HUDEP-2 (cell line): ENCODE results near the gene TMIGD2.
"Not testable (repeated sequence)": the region's sequence is repeated elsewhere in the genome, so short reads cannot be mapped to it uniquely, and the experiment has no call there.

Experiments
- DNase-seq, 76 experiments: peaks; one replicate each; lab custom pipeline; 2025; ENCODE audit not compliant: unreplicated experiment in 76 of 76; lab: John Stamatoyannopoulos, UW

Gene TMIGD2

DNA sequence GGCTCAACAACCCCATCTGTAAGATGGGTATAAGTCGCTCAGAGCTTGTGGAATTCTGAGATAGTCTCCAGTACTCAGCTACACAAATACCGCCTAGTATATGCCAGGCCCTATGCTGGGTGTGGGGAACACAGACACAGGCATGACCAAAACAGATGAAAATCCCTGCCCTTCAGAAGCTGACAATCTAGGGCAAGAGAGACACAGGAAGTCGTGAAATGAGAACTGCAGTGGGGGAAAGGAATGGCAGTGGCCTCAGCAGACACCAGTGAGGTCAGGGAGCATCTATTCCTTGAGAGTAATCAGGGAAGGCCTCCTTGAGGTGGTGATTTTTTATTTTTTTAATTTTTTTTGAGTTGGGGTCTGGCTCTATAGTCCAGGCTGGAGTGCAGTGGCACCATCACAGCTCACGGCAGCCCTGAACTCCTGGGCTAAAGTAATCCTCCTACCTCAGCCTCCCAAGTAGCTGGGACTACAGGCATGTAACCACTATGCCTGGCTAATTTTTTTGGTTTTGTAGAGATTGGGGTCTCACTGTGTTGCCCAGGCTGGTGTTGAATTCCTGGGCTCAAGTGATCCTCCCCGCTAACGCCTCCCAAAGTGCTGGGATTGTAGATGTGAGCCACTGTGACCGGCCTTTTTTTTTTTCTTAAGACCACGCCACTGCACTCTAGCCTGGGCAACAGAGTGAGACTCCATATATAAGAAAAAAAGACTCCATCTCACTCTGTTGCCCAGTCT, 3.2 kb downstream of the TMIGD2 start:
- DNase-seq = no peak

DNA sequence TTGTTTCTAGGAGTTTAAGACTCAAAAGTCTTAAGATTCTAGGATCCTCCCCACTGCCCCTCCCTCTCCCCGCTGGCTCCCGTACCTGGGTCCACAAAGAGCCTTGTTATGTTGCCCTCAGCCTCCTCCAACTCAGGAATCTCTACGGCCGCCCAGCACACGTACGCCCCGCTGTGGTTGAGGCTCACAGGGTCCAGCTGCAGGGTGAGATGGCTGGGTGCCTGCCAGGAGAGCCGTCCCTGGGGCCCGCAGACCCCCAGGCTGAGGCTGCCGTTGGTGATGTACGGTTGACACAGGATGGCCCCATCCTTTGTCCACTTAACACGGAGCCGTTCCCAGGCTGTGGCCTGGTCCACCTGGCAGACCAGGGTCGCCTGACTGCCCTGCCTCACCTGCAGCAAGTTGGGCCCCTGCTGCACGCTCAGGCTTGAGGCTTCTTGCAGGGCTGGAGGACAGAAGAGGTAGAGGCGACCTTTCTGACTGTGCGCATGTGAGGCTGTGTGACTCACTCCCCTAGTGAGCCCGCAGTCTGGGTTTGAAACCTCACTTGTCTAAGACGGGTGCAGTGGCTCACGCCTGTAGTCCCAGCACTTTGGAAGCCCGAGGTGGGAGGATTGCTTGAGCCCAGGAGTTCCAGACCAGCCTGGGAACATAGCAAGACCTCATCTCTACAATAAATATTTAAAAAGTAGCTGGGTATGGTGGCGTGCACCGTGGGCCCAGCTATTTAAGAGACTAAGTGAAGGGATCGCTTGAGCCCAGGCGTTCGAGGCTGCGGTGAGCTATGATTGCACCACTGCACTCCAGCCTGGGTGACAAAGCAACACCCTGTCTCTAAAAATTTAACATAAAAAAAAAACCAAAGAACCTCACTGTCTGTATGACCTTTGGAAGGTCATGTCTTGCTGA, 4.0 kb downstream of the TMIGD2 start:
- no peak for DNase-seq

DNA sequence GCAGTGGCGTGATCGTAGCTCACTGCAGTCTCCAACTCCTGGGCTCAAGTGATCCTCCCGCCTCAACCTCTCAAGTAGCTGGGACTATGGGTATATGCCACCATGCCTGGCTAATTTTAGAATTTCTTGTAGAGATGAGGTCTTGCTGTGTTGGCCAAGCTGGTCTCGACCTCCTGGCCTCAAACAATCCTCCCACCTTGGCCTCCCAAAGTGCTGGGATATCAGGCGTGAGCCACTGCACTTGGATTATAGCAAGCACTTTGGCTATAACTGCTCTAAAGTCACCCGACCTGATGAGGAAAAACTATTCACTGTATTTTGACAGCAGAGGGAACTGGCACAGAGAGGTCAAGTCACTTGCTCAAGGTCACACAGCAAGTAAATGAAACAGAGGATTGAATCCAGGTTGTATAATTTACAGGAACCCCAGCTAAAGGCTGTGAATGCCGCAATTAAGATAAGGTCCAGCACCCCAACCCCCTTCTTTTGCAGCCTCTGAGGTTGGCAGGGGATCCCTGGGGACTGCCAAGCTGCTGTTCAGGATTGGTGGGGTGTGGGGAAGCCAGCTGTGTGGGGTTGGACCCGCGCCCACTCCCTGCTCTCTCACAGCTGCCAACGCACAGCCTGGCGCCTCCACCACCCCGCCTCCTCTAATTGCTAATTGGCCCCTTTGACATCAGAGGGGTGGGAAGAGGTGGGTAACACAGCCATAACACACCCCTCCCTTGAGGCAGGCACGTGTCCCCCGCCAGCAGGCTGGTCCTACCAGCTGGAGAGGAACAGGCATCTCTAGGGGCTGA, 6.0 kb downstream of the TMIGD2 start:
- DNase-seq = peak in 5 of 76 experiments; percentile 14 to 34 (median 23)

DNA sequence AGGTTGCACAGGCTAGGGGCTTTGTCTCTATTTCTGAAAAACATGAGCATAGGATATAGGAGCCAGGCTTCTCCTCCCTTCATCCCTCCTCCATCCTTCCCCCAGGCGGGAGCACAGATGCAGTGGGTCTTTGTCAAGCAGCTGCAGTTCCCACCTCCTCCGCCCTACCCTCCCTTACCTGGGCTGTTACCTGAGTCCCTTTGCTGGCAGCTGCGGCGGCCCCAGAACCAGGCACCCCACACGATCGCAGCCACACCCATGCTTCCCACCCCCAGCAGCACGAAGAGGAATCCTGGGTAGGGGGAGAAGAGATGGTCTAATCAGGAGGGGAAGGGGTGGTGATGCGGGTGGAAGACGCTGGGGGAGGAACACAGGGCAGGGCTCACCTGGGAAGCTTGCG, 7.8 kb downstream of the TMIGD2 start:
- no peak for DNase-seq

DNA sequence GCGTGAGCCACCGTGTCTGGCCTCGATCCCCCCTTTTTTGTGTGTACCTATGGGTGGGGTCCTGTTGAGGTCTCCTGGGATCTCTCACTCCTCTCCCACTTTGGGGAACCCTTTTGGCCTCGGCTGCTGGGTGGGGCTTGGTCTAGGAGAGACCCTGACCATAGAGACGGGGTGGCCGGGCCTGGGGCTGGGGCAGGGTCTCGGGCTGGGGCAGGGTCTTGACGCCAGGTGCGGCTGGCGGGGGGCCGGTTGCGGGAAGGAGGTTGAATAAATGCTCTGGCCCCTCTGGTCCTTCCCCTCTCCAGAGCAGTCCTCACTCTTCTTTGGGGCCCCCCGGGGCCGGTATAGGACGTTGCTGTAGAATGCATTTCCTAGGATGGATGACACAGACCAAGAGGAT, 9.7 kb downstream of the TMIGD2 start:
- DNase-seq = no peak

DNA sequence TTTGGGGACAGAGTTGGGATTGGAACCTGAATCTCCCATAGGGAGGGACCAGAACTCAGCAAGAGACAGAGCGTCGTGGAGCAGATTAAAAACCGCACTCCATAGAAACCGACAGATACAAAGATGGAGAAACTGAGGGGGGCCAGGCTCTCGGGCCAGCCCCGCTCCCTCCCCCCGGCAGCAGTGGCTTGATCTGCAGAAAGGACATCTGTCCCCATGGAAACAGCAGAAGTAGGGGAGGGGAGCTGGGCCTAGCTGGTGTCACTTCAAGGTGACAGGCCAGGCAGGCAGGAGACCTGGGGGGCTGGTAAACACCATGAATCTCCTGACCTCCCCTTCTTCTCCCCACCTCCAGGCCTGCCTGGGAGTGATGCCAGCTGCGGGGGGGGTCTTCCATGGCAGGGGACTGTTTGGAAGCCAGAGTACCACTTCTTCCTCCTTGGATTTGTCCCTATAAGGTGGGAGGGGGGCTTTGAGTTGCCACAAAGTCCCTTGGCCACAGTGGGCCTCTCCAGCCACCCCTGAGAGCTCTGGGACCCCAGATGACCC, 10.9 kb downstream of the TMIGD2 start:
- DNase-seq = no peak

DNA sequence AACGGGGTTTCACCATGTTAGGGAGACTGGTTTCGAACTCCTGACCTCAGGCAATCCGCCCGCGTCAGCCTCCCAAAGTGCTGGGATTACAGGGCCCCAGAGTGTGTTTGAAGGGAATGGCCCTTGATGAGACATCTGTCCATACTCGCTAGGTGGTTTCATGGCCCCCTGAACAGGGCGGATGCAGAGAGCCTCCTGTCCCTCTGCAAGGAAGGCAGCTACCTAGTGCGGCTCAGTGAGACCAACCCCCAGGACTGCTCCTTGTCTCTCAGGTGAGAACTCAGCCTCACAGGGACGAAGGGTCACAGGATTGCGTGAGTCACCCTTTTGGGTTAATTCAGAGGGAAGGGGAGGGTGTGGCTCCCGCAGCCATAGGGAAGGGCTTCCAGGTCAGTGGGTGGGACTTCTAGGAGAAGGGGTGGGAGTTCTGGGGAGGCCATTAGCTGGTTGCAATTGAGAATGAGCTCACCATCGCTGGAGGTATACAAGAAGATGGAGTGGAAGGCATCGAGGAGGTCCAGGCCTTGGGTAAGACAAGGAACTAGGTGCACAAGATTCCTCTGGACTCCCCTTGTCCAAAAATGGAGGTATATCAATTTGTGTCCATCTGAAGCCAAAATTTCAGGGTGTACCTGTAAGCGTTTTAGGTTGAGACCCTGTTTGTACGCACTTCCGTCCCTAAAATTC, 14.0 kb downstream of the TMIGD2 start:
- peak in 1 of 76 experiments; percentile 13 for DNase-seq

DNA sequence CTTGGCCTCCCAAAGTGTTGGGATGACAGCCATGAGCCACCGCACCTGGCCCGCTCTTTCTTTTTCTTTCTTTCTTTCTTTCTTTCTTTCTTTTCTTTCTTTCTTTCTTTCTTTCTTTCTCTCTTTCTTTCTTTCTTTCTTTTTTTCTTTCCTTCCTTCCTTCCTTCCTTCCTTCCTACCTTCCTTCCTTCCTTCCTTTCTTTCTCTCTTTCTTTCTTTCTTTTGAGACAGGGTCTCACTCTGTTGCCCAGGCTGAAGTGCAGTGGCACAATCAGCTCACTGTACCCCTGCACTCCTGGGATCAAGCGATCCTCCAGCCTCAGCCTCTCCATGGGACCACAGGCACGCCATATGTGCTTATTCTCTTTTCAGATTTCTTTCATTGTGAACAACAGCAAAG, 16.0 kb downstream of the TMIGD2 start:
- DNase-seq = not testable (repeated sequence)

DNA sequence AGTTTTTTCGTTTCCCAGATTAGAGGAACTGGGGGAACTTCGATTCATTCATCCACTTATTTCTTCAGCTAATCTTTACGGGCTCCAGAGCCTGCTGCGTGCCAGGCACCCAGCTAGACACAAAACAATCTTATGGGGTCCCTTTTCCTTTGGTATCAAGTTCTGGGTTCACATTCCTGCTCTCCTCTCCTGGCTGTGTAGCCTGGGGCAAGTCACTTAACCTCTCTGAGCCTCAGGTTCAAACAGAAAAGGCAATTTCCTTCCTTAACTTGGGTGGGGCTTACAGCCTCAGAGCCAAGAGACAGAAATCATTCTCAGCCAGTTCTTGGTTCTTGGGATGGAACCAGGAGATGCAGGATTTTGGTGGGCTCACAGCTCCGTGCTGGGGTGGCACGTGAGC, 17.2 kb downstream of the TMIGD2 start:
- DNase-seq = no peak

DNA sequence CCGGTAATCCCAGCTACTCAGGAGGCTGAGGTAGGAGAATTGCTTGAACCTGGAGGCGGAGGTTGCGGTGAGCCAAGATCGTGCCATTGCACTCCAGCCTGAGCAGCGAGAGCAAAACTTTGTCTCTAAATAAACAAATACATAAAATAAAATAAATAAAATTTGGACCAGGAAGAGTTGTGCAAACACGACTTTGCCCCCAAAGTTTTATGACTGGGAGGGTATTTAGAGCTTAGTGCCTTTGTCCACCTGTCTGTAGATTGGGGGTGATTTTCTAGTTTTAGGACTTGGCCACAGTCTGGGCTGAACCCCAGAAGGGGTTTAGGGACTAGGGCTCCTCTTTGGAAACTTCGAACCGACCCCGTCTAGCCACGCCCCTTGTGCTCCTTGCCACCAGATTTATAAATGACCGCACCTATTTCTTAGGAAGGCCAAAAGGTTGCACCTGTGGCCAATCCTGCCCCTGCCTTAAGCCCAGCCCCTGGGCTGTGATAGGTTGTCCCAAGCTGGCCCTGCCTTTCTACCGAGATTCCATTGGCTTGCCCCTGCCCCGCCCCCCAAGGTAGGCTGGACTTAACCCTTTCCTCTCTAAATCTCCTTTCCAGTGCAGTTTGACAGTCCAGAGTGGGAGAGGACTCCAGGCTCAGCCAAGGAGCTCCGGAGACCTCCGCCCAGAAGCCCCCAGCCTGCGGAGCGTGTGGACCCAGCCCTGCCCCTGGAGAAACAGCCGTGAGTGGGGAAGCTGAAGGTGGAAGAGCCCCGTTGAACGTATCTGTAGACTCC, 17.8 kb downstream of the TMIGD2 start:
- DNase-seq = peak in 11 of 76 experiments; percentile 4 to 31 (median 18)

DNA sequence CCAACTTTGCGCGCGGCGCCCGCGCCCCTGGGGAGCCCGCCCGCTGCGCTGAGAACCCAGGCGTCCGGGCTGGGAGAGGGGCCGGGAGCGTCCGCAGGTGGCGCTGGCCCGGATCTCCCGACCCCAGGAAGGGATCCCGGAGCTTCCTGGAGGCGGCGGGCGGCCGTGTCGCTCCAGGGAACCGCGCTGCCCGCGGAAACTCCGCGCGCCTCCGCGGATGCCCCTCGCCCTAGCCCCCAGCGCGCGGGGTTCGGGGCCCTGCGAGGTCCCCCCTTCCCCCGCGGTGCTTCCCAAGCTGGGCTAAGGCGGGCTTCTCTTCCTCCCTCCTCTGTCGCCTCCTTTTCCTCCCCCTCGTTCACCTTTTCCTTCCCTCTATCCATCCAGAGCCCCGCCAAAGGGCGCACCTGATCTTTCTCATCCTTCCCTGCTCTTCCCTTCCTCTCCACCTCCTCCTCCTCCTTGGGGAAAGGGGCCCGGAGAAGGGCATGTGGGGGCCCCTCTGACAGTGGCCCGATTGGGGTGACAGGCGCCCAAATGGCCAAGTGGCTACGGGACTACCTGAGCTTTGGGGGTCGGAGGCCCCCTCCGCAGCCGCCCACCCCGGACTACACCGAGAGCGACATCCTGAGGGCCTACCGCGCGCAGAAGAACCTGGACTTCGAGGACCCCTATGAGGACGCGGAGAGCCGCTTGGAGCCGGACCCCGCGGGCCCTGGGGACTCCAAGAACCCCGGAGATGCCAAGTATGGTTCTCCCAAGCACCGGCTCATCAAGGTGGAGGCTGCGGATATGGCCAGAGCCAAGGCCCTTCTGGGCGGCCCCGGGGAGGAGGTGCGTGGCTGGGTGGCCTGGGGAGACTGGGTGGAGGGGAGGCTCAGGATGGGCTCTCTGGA, 22.4 kb downstream of the TMIGD2 start:
- DNase-seq = no peak

DNA sequence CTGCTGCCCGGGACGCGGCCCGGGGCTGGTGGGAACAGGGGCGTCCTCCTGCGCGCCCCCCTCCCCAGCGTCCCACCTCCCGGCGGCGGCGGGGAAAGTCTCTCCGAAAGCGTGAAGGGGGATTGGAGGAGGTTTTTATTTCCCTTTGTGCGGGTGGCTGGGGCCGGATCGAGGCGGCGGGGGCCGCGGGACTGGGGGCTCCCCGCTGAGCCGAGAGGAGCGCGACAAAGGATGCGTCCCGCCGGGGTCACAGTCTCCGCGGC, 23.0 kb downstream of the TMIGD2 start:
- DNase-seq = no peak

DNA sequence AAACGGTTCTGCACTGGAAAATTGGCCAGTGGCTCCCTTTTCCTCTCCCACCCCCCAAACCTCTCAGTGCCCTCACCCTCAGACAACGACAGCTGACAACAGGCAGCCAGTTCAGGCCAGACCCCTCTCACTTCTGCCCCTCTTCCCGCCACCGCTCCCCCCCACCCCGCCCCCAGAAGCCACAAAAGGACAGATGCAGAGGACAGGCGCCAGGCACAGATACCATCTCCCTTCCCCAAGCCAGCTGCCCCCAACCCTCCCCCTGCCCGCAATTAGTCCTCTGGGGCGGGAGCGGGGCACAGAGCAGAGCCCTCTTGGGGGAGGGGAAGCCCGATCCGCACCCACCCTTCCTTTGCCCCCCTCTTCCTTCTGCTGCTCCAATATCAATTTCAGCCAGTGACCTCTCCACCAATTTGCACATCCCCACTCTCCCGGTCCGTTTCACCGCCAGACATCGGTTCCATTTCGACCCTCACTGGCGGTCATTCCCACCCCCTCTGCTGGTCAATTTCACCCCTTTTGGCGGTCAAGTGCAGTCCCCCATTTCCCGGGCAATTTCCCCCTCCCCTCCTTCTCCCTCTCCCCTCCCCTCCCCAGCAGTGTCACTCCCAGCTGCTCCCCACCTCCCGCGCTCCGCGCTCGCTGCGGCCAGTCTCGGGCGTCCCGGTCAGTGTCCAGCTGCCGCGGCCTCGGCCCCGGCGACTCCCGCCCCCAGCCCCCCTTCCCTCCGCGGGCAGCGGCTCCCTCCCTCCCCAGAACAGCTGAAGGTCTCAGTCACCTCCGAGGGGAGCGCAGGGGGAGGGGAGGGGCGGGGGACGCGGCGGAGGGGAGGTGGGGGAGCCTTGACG, 23.5 kb downstream of the TMIGD2 start, which contains the start of gene SHD:
Gene SHD, plus strand, starts transcription at position 848 of the 848 bp plus-strand sequence. CDS start 798 bp downstream, outside the sequence.
- no peak for DNase-seq

DNA sequence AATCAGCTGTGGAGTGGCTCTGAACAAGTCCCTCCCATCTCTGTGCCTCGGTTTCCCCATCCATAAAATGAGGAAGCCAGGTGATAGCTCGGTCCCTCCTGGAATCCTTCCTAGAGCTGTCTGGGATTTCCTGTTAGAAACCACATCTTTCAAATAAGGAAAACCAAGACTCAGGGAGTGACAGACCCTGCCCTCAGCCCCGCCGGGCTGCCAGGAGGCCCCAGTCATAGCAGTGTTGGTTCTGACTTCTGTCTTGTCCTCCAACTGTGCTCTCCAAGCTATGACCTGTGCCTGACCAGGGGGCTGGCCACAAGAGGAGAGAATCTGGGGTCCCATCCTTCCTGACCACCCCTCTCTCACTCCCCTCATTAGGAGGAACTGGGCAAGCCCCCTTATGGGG, 24.2 kb downstream of the TMIGD2 start:
- no peak for DNase-seq

DNA sequence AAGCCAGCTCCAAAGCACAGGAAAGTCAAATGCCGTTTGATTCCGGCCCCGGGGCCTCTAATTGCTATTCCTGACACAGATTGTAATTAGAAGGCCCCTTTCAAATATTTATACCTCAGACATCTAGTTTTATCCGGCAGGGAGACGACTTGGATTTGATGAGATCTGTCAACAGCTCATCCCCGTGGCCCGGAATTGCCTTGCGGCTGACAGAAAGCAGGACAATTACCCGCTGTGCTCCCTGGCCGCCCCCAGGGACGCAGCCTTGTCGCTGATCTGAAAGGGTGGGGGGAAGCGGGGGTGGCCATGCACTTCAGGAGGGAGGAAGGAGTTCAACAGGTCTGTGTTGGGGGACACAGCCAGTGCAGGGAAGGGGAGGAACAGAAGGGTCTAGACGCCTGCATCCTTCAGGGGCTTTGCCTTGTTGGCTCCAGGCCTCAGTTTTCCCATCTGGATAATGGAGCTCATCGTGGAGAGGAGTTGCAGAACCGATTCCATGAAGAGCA, 24.9 kb downstream of the TMIGD2 start:
- no peak for DNase-seq

DNA sequence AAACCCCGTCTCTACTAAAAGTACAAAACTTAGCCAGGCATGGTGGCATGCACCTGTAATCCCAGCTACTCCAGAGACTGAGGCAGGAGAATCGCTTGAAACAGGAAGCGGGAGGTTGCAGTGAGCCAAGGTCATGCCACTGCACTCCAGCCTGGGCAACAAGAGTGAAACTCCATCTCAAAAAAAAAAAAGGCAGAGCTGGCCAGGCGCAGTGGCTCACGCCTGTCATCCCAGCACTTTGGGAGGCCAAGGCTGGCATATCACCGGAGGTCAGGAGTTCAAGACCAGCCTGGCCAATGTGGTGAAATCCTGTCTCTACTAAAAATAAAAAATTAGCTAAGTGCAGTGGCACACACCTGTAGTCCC, 27.9 kb downstream of the TMIGD2 start:
- DNase-seq = not testable (repeated sequence)

DNA sequence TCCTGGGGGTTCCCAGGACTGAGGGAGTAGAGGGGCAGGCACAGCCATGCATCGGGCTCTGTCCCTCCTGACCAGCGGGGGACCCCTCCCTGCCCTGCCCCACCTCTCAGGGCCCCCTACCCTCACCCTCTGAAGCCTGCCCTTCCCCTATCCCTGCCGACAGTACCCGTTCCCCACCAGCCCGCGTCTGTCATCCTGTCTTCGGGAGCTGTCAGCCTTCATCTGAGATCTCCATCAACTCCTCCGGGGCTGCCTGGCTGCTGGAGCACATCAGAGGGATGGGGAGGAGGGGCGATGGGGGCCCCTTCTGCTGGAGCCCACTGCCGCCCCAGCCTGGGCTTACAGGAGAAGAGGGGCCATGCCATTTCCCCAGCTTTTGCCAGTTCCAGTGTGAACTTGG, 29.3 kb downstream of the TMIGD2 start:
- no peak for DNase-seq
